Lower leg skin (tissue), 4 donors: Measurements from ENCODE around the gene CCL13. TPM values are rescaled to one million over a fixed set of nuclear protein-coding genes. Genes with fewer than 3 reads are reported as not detected.
A peak's percentile ranks its signal among the peaks of the same experiment; 100 is the strongest.

Experiments
- DNase-seq, 2 donors: peaks; one replicate each; pipeline ENCODE4 v3.0.0-alpha.2; 2019; ENCODE audit warnings: low spot score in 2 of 2
- H3K4me3 ChIP-seq: fragments of 200-600 bp; sonication (generic); 2 replicates; pipeline ENCODE4 v1.5.1; 2017; ENCODE audit warnings: mild to moderate bottlenecking, low read depth; ENCODE audit not compliant: poor library complexity, severe bottlenecking
- CTCF ChIP-seq, 3 donors: fragments of 450-650 bp; IDR thresholded peaks; one replicate each; pipeline ENCODE4 v1.5.1; 2016; ENCODE audit warnings: antibody characterized with exemption in 3 of 3, mild to moderate bottlenecking in 3 of 3, moderate library complexity in 2 of 3
- POLR2A ChIP-seq, 2 donors: fragments of 450-650 bp; IDR thresholded peaks; one replicate each; pipeline ENCODE4 v1.6.1; 2016 to 2017; ENCODE audit warnings: antibody characterized with exemption in 2 of 2, mild to moderate bottlenecking in 1 of 2, moderate library complexity in 1 of 2
- WGBS, 2 donors: methylation state at CpG; one replicate each; pipeline ENCODE4 v1.1.5; 2018; 5-methylcytosine and 5-hydroxymethylcytosine counted together
- intact Hi-C: fragments of 100-400 bp; cut with DNase I; formaldehyde crosslinking; loops from one replicate; pipeline ENCODE4 v1.15.0; 2023; ENCODE audit warnings: low total_unique reads
- total RNA-seq, 4 donors: library from RNA; depleted of rRNA; stranded (reverse); fragments of >200 nt; gene quantifications; one replicate each; pipeline ENCODE4 v1.1.0, GENCODE V29; 2016

Gene CCL13
- total RNA-seq, 4 donors from 2014 or later, result 1.9 to 4.4 (median 1.9) TPM; not detected in 1

GRCh38 chr17:34384822-34385605 is 28.7 kb downstream of the CCL13 start:
- intact Hi-C loops, result no loop called here
- DNase-seq, result peak in 1 of 2 donors; percentile 15
- 67 to 78% methylated on average over 9 of the region's 9 CpGs for WGBS, 2 donors
- no peak overlapping the region for H3K4me3 ChIP-seq
- no peak for TF ChIP-seq POLR2A (IDR thresholded peaks at IDR 0.05)
- TF ChIP-seq CTCF (IDR thresholded peaks at IDR 0.05), result no peak

DNA sequence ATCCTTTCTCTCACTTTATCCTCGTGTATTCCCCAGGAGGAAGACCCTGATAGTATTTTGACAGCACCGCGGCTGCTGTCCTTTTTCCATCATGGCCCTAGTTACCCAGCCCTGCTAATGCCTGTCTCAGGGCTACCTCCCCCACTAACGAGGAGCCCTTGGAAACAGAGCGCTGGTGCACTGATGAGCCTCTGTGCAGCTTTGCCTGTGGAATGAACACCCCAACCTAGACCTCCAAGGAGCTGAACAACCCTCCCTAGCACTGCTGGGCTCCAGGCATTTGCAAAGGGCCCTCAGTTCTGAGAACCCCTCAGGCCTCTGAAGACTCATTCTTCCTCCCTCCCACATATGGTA is 30.0 kb downstream of the CCL13 start:
- 80 to 86% methylated on average over 5 of the region's 5 CpGs for WGBS, 2 donors
- intact Hi-C loops, result no loop called here
- no peak for TF ChIP-seq POLR2A (IDR thresholded peaks at IDR 0.05)
- no peak for DNase-seq
- no peak overlapping the region for H3K4me3 ChIP-seq

- DNase-seq, result no peak
- 76% methylated on average over 5 of the region's 5 CpGs for WGBS, 2 donors
- TF ChIP-seq CTCF (IDR thresholded peaks at IDR 0.05) (no peak), POLR2A (IDR thresholded peaks at IDR 0.05) (no peak)
- no peak overlapping the region for H3K4me3 ChIP-seq
- intact Hi-C loops, result no loop called here
Measured at GRCh38 chr17:34386697-34387550, 30.6 kb downstream of the CCL13 start.

GRCh38 chr17:34387566-34387965 is 31.3 kb downstream of the CCL13 start:
- TF ChIP-seq CTCF (IDR thresholded peaks at IDR 0.05), result no peak
- no peak for TF ChIP-seq POLR2A (IDR thresholded peaks at IDR 0.05)
- intact Hi-C loops, result no loop called here
- DNase-seq, result no peak
- WGBS, 2 donors, result 51 to 59% methylated on average over 5 of the region's 5 CpGs
- no peak overlapping the region for H3K4me3 ChIP-seq

- no peak for TF ChIP-seq CTCF (IDR thresholded peaks at IDR 0.05)
- no peak for TF ChIP-seq POLR2A (IDR thresholded peaks at IDR 0.05)
- DNase-seq, result no peak
- 74 to 82% methylated on average over 6 of the region's 6 CpGs for WGBS, 2 donors
- intact Hi-C loops, result no loop called here
- H3K4me3 ChIP-seq, result no peak overlapping the region
Measured at GRCh38 chr17:34389126-34389750, 33.0 kb downstream of the CCL13 start.

GRCh38 chr17:34390649-34391048 is 34.4 kb downstream of the CCL13 start:
- intact Hi-C loops, result no loop called here
- 75 to 88% methylated on average over 4 of the region's 4 CpGs for WGBS, 2 donors
- H3K4me3 ChIP-seq, result no peak overlapping the region
- no peak for DNase-seq
- TF ChIP-seq POLR2A (IDR thresholded peaks at IDR 0.05), result no peak
- no peak for TF ChIP-seq CTCF (IDR thresholded peaks at IDR 0.05)
